GM18526 (cell line): ENCODE results near the gene NEB.

Experiments used
- POLR2A ChIP-seq: IDR thresholded peaks from 3 replicates; pipeline ENCODE4 v1.6.1; 2011; ENCODE audit not compliant: insufficient read length; ENCODE audit errors: extremely low read depth

Gene NEB

DNA sequence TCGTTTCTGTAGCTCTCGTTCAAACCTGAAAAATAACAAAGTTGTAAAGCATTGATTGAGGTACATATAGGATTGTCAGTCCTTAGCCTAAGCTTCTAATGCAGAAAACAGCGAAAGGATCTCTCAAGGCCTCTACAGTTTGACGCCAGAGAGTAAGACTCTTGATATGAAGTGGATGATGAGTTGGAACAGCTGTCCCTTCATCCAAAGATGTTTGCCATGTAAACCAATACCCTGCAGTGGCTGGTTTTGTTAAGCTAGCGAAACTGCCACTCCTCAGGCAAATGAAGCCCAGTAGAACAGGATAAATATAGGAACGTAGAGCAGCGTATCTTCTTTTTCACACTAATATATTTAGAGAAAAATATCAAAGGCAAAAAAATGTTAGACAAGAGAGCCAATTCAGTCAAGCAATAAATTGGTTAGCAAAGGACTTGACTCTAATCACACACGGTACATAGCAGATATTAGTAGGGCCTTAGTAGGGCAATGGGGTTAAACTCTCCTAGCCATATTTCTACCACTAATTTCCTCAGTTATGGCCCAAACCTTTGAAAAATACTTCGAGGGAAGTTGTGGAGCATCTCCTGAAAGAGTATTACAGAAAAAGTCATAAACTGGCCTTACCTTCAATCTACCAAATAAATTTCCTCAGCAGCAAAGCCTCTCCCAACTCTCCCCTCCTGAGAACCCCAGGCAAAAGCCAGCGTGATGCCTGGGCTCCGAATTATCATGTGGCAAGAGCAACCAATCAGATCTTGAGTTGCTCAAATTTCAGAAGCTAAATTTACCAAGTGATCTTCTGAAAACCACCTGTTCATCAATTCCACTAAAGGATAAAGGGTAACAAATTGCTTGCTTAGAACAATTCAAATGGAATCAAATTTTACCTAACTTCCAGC lies at the start of gene NEB:
TSS of gene NEB (minus strand) at position 706 of the 902 bp plus-strand sequence. CDS start 1,320 bp downstream, outside the sequence.
- TF ChIP-seq POLR2A, result no peak

GRCh38 chr2:151783133-151783520 lies 48.9 kb upstream of the NEB start:
- TF ChIP-seq POLR2A, result no peak

DNA sequence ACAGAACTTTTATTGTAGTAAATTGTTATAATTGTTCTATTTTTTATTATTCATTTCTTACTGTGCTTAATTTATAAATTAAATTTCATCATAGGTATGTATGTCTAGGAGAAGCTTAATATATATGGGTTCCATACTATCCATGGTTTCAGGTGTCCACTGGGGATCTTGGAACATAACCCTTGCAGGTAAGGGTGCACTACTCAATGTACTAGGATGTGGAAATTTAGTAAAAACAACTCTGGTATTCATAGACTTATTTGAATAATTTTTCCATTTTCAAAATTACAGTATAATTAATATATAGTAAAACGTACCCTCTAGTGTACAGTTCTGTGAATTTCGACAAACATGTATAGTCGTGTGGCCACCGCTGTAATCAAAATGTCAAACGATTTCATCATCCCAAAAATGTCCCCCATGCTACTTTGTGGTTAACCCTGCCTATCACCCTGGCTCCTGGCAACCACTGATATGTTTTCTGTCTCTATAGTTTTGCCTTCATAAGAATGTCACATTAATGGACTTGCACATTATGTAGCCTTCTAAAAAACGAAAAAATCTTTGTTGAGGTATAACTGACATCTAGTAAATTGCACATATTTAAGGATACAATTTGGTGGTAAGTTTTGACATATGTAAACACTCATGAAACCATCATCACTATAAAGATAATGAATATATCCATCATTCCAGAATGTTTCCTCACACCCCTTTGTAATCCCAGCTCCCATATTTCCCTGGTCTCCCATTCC lies 48.3 kb upstream of the NEB start:
- no peak for TF ChIP-seq POLR2A

DNA sequence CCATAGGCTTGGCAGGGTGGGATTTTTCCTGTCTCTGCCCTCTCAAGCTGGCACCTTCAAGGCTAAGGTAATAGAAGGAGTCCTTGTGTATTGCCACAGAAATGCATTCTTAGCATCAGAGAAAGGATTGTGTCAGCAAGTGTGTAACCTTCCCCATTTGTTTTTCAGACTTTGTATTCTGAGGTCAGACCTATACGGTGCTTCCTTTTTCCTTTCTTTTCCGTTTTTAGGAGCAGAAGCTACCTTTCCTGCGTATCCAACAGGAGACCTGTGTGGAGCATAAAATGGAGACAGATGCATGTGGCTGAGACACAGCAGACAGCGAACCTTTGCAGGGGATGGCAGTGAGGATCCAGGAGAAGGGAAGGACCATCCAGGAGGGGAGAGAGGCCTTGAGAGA lies 47.4 kb upstream of the NEB start:
- TF ChIP-seq POLR2A, result no peak

DNA sequence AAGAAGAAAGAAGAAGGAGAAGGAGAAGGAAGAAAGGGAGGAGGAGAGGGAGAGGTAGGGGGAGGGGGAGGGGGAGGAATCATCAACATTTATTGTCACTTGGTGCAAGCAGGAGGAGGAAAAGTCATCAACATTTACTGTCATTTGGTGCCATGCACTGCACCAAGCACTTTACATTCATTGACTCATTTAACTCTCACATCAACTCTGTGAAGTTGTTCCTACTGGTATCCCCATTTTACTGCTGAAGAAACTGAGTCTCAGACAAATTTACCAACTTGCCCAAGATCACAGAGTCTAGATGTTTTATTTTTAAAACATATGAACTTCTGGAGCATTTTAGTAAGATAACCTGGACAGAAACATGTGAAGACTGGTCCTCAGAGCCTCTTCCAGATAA lies 46.7 kb upstream of the NEB start:
- TF ChIP-seq POLR2A, result no peak

DNA sequence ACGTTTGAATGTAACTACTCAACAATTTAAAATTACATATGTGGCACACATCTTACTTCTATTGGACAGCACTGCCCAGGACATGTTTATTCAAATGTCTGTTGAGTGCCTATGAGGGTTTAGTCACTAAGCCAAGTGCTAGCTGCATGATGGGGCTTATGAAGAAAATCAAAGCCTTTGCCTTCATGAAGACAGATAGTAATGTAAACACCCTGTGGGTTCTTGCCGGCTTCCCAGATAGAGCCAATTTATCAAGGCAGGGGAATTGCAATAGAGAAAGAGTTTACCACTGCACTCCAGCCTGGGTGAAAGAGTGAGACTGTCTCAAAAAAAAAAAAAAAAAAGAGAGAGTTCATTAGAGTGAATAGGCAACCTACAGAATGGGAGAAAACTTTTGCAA lies 43.7 kb upstream of the NEB start:
- no peak for TF ChIP-seq POLR2A

DNA sequence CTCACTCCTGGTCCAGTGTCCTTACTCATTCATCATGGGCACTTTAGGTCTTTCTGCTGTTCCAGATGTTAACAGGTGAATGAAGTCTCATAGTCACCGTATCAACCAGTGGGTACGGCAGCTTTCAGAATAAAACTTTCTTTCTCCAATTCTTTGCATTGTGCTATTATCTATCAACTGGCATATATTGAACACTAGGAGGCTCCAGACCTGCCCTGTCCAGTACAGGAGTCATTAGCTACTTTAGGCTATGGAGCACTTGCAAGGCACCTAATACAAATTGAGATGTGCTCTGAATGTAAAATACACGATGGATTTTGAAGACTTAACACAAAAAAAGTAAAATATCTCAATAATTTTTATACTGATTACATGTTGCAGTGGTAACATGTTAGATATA lies 43.2 kb upstream of the NEB start:
- no peak for TF ChIP-seq POLR2A

- no peak for TF ChIP-seq POLR2A
These were observed 42.1 kb upstream of the NEB start for GRCh38 chr2:151776367-151776766.

GRCh38 chr2:151775057-151775740 lies 40.9 kb upstream of the NEB start:
- no peak for TF ChIP-seq POLR2A

GRCh38 chr2:151774506-151774905 lies 40.2 kb upstream of the NEB start:
- no peak for TF ChIP-seq POLR2A

DNA sequence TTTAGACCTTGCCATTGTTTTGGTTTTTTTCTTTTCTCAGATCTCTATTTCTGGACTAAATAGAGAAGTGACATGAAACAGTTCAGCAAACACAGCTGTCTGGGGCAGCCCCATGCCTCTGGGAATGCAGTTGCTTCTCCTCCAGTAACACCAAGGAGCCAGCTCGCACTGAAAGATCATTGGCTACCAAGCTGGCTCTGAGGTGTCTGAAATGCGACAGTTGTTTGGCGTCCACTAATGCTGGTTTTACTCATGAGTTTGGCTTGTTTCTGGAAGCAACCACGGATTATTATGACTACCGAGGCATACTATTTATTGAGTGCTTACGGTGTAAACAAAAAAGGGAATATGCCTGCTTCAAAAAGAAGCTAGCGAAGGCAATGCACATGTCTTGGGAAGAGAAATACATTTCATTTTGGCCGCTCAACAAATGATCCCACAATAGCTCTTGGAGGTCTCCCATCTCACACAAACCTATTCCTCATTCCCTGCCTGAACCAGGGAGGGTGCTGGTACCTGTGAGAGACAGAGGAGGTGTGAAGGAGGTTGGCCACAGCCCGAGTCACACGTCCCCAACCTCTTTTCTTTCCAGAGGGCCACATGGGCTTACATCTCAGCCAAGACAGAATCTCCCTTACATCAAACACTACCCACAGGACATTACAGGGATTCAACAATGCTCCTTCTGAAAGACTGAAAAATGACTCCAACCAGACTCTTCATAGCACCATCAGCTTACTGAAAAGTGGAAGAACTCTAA lies 37.5 kb upstream of the NEB start:
- TF ChIP-seq POLR2A, result no peak

DNA sequence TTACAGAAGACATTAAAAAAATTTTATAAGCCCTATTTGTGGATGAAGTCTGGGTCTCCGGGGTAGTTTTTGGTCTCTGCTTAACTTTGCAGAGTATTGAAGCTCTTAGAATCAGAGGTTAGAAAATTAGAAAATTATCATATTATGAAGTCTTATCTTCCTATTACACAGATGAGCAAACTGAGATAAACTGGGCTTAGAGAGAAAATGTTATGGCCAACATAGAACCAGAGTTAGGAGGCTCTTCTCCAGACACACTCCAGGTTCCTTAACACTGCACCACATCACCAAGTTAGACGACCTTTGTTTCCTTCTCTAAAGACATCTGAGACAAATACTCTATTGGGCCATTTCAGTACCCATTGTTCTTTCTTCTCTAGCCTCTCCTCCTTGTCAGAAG lies 36.7 kb upstream of the NEB start:
- no peak for TF ChIP-seq POLR2A

- no peak for TF ChIP-seq POLR2A
These were observed 35.3 kb upstream of the NEB start for GRCh38 chr2:151769606-151770005.

DNA sequence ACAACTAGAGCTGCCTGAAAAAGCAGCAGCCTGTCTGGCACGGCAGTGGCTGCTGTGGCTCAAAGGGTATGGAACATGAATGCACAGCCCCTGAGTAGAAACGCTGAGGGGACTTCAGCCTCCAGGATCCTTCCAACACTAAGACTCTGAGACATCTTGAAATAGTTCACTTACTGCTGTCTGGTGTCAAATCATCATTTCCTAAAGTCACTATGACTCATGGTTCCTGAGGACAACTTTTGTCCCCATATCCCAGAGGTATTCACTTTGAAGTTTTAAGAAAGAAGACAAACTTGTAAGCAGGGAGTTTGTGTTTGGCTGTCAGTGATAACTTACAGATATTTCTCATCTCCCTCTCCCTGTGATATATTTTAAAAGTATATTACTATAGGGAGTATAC lies 33.3 kb upstream of the NEB start:
- no peak for TF ChIP-seq POLR2A
